AG10803 (cell line): ENCODE results near the gene POLR1D.

Experiments used
- DNase-seq: peaks from one replicate; pipeline ENCODE4 v3.0.0; 2010; ENCODE audit warnings: low read depth
- H3K4me3 ChIP-seq: 2 replicates; pipeline ENCODE4 v1.5.1; 2011; ENCODE audit warnings: mild to moderate bottlenecking, low read length, control low read depth
- CTCF ChIP-seq: conservative IDR thresholded peaks from 2 replicates; pipeline ENCODE4 v1.5.1; 2011; ENCODE audit warnings: mild to moderate bottlenecking, low read length, control low read depth, inconsistent platforms

POLR1D gene

GRCh38 chr13:27621366-27622101, at the start of gene POLR1D:
Gene POLR1D, plus strand, starts transcription at chr13:27621892. Its CDS starts 92 bp downstream, at chr13:27621984.
- no peak for TF ChIP-seq CTCF
- DNase-seq = peak; percentile 60
- peak within 1 kb of the TSS; percentile 81 for H3K4me3 ChIP-seq

GRCh38 chr13:27572234-27572901, 49.3 kb upstream of the POLR1D start:
- H3K4me3 ChIP-seq = no peak overlapping the region
- no peak for DNase-seq
- no peak for TF ChIP-seq CTCF

GRCh38 chr13:27573265-27573664, 48.4 kb upstream of the POLR1D start:
- H3K4me3 ChIP-seq = no peak overlapping the region
- no peak for TF ChIP-seq CTCF
- peak; percentile 4 for DNase-seq

- no peak for TF ChIP-seq CTCF
- DNase-seq = no peak
- H3K4me3 ChIP-seq = no peak overlapping the region
These were observed 47.0 kb upstream of the POLR1D start for GRCh38 chr13:27574661-27575060.

GRCh38 chr13:27578121-27579030, 43.3 kb upstream of the POLR1D start:
- DNase-seq = peak; percentile 18
- no peak overlapping the region for H3K4me3 ChIP-seq

GRCh38 chr13:27583645-27584044, 38.0 kb upstream of the POLR1D start:
- DNase-seq = peak; percentile 27
- no peak overlapping the region for H3K4me3 ChIP-seq
- TF ChIP-seq CTCF = no peak

More at GRCh38 chr13:27578121-27579030, 43.3 kb upstream of the POLR1D start:
- TF ChIP-seq CTCF = no peak
